ENCODE measurements around the gene EXPH5. TPM values are rescaled to one million over a fixed set of nuclear protein-coding genes. Genes with fewer than 3 reads are reported as not detected.
A peak's percentile ranks its signal among the peaks of the same experiment; 100 is the strongest.

The EXPH5 gene
- total RNA-seq, 4 donors from 2014 or later = 1.4 to 1.8 (median 1.6) TPM

GRCh38 chr11:108483163-108483562 is 110.4 kb downstream of the EXPH5 start:
- Histone ChIP-seq H3K4me1 (no peaks in the 10 kb centered on the region), H3K36me3 (peaks cover 5 to 98% (median 56%) of the 10 kb centered on the region in 4 donors), H3K27me3 (no peaks in the 10 kb centered on the region), H3K9me3 (no peaks in the 10 kb centered on the region), H3K4me3 (no peak overlapping the region), H3K27ac (replicated peaks in 1 of 4) (peak overlapping the region in 1 of 4 donors; percentile 17)
- no peak for DNase-seq (ENCODE audit: extremely low spot score)
- TF ChIP-seq EP300 (IDR thresholded peaks at IDR 0.05) = no peak
- TF ChIP-seq, protein P1, sequence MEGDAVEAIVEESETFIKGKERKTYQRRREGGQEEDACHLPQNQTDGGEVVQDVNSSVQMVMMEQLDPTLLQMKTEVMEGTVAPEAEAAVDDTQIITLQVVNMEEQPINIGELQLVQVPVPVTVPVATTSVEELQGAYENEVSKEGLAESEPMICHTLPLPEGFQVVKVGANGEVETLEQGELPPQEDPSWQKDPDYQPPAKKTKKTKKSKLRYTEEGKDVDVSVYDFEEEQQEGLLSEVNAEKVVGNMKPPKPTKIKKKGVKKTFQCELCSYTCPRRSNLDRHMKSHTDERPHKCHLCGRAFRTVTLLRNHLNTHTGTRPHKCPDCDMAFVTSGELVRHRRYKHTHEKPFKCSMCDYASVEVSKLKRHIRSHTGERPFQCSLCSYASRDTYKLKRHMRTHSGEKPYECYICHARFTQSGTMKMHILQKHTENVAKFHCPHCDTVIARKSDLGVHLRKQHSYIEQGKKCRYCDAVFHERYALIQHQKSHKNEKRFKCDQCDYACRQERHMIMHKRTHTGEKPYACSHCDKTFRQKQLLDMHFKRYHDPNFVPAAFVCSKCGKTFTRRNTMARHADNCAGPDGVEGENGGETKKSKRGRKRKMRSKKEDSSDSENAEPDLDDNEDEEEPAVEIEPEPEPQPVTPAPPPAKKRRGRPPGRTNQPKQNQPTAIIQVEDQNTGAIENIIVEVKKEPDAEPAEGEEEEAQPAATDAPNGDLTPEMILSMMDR (IDR thresholded peaks at IDR 0.05) = no peak
- TF ChIP-seq POLR2AphosphoS5 (IDR thresholded peaks at IDR 0.05) = no peak
- TF ChIP-seq POLR2A (IDR thresholded peaks at IDR 0.05; ENCODE audit: low read depth) = no peak
- intact Hi-C loops (cut with DNase I) = no loop called here

DNA sequence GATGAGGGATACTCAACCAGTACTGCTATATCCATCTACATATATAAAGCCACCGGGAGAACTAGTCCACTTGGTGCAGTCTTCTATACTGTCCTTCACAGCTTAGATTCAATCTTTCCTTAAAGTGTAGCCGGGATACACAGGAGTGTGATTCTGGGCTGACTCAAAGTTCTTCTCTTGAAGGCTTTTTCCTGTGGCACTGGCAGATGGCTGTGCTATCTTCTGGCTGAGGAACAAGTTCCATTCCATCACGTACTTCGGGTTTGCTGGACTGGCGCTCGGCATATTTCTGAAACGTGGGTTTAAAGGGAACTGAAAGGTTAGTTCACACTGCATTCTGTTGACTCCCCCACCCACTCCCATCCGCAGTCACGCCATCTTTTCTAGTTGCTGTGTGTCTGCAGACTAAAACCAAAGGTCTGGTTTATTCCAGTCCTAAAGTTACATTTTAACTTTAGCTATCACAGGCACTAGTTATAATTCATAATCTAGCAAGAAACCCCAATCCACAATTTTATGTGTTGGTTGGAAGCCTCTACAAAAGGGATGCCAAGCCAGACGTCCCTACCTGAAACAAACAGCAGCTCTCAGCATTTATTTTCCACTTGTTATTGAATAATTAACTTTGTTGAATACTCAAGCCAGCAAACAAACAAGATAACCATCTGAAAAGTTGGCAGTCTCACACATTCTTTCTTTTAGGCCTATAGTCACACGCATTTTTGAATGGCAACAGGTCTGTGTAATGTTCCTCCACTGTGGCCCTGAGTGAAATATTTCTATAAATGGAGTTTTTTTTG is 118.7 kb downstream of the EXPH5 start:
- WGBS = 93% methylated on average over 11 of the region's 11 CpGs
- no peaks in the 10 kb centered on the region for H3K27me3 ChIP-seq
- intact Hi-C loops (cut with DNase I) = no loop called here
- H3K36me3 ChIP-seq = peaks cover 13 to 72% (median 31%) of the 10 kb centered on the region in 4 donors
- H3K27ac ChIP-seq (replicated peaks in 1 of 4) = no peak overlapping the region
- no peaks in the 10 kb centered on the region for H3K9me3 ChIP-seq
- H3K4me3 ChIP-seq = no peak overlapping the region
- DNase-seq (ENCODE audit: extremely low spot score) = no peak
- no peaks in the 10 kb centered on the region for H3K4me1 ChIP-seq
- TF ChIP-seq EP300 (IDR thresholded peaks at IDR 0.05) = no peak
- no peak for TF ChIP-seq POLR2A (IDR thresholded peaks at IDR 0.05; ENCODE audit: low read depth)
- TF ChIP-seq POLR2AphosphoS5 (IDR thresholded peaks at IDR 0.05) = no peak
- TF ChIP-seq, protein P1 (IDR thresholded peaks at IDR 0.05) = no peak

GRCh38 chr11:108472681-108473080 is 120.9 kb downstream of the EXPH5 start:
- Histone ChIP-seq H3K4me1 (peaks cover 0 to 6% (median 5%) of the 10 kb centered on the region in 4 donors), H3K36me3 (peaks cover 9 to 50% (median 16%) of the 10 kb centered on the region in 4 donors), H3K9me3 (no peaks in the 10 kb centered on the region), H3K4me3 (no peak overlapping the region), H3K27ac (replicated peaks in 1 of 4) (no peak overlapping the region), H3K27me3 (no peaks in the 10 kb centered on the region)
- 77% methylated on average over 1 of the region's 1 CpG for WGBS
- intact Hi-C loops (cut with DNase I) = no loop called here
- DNase-seq (ENCODE audit: extremely low spot score) = no peak
- TF ChIP-seq EP300 (IDR thresholded peaks at IDR 0.05) (no peak), POLR2A (IDR thresholded peaks at IDR 0.05; ENCODE audit: low read depth) (no peak), POLR2AphosphoS5 (IDR thresholded peaks at IDR 0.05) (no peak)
- TF ChIP-seq, protein P1 (IDR thresholded peaks at IDR 0.05) = no peak

GRCh38 chr11:108468478-108468864 is 125.1 kb downstream of the EXPH5 start:
- intact Hi-C loops (cut with DNase I) = no loop called here
- Histone ChIP-seq H3K9me3 (no peaks in the 10 kb centered on the region), H3K36me3 (peaks cover 0 to 10% (median 0%) of the 10 kb centered on the region in 4 donors), H3K27me3 (no peaks in the 10 kb centered on the region), H3K27ac (replicated peaks in 1 of 4) (peak overlapping the region in 3 of 4 donors; percentile 91 to 99 (median 95)), H3K4me3 (no peak overlapping the region), H3K4me1 (peaks cover 6 to 13% (median 12%) of the 10 kb centered on the region in 4 donors)
- 65% methylated on average over 1 of the region's 1 CpG for WGBS
- no peak for DNase-seq (ENCODE audit: extremely low spot score)
- TF ChIP-seq POLR2AphosphoS5 (IDR thresholded peaks at IDR 0.05) (no peak), EP300 (IDR thresholded peaks at IDR 0.05) (no peak), POLR2A (IDR thresholded peaks at IDR 0.05; ENCODE audit: low read depth) (no peak)
- TF ChIP-seq, protein P1 (IDR thresholded peaks at IDR 0.05) = no peak

Measured in esophagus muscularis mucosa (tissue), 4 donors.